Activated naive CD4-positive, alpha-beta T cell treated with anti-CD3 and anti-CD28 coated beads for 36 hours (primary cell): ENCODE measurements around the gene PPIE. TPM values are rescaled to one million over a fixed set of nuclear protein-coding genes. Genes with fewer than 3 reads are reported as not detected.

Experiments
- CTCF ChIA-PET: fragments of 350-600 bp; sonication (Branson Sonifier 250); formaldehyde crosslinking; loops from one replicate; lab custom pipeline; 2021; ENCODE audit warnings: antibody characterized with exemption; lab: Charles Lee
- DNase-seq: peaks from one replicate; pipeline ENCODE4 v3.0.0-alpha.2; 2020
- H3K27ac Mint-ChIP-seq: one replicate; pipeline ENCODE4 v1.8.0; 2021; ENCODE audit warnings: mild to moderate bottlenecking, mixed read lengths
- H3K27me3 Mint-ChIP-seq: one replicate; pipeline ENCODE4 v1.8.0; 2021; ENCODE audit warnings: low read depth, mixed read lengths
- H3K36me3 Mint-ChIP-seq: one replicate; pipeline ENCODE4 v1.8.0; 2021; ENCODE audit warnings: low read depth, mixed read lengths
- H3K4me1 Mint-ChIP-seq: one replicate; pipeline ENCODE4 v1.8.0; 2021; ENCODE audit warnings: low read depth, mixed read lengths
- H3K4me3 Mint-ChIP-seq: one replicate; pipeline ENCODE4 v1.8.0; 2021; ENCODE audit warnings: mild to moderate bottlenecking, moderate library complexity, mixed read lengths
- H3K9me3 Mint-ChIP-seq: one replicate; pipeline ENCODE4 v1.8.0; 2021; ENCODE audit warnings: mixed read lengths
- intact Hi-C: fragments of 100-400 bp; cut with micrococcal nuclease; formaldehyde crosslinking; loops from one replicate; pipeline ENCODE4 v1.15.1; 2023
- total RNA-seq, 2 experiments: library from RNA; stranded (reverse); gene quantifications; one replicate each; pipeline ENCODE4 v1.2.3, GENCODE V29; 2021

The PPIE gene
- total RNA-seq, 2 experiments from 2014 or later = 73.8 to 75.6 TPM

- H3K4me3 Mint-ChIP-seq = no peak overlapping the region
- no peaks in the 10 kb centered on the region for H3K36me3 Mint-ChIP-seq
- peaks cover 9% of the 10 kb centered on the region for H3K4me1 Mint-ChIP-seq
- H3K27me3 Mint-ChIP-seq = peaks cover 3% of the 10 kb centered on the region
- intact Hi-C loops = no loop called here
- H3K27ac Mint-ChIP-seq = no peak overlapping the region
- DNase-seq = no peak
- CTCF ChIA-PET = interaction anchor here (0.6 to 1.6 kb wide), 3 partner anchors 20 to 41 kb away, joined by 3 to 4 read pairs (median 4); partner anchors contain the start of gene NT5C1A
- no peaks in the 10 kb centered on the region for H3K9me3 Mint-ChIP-seq
These were observed 39.3 kb upstream of the PPIE start for GRCh38 chr1:39699419-39699818.

- H3K27ac Mint-ChIP-seq = no peak overlapping the region
These were observed 38.3 kb upstream of the PPIE start for GRCh38 chr1:39700348-39700747.

GRCh38 chr1:39701049-39701439 lies 37.6 kb upstream of the PPIE start:
- DNase-seq = no peak
- Mint-ChIP-seq H3K27me3 (peaks cover 3% of the 10 kb centered on the region), H3K27ac (no peak overlapping the region), H3K4me1 (no peaks in the 10 kb centered on the region), H3K4me3 (no peak overlapping the region), H3K36me3 (no peaks in the 10 kb centered on the region), H3K9me3 (no peaks in the 10 kb centered on the region)
- intact Hi-C loops = no loop called here
- CTCF ChIA-PET = interaction anchor here (0.7 to 1.6 kb wide), 4 partner anchors 43 to 98 kb away, joined by 3 to 4 read pairs (median 3); no protein-coding TSS in a partner anchor

More at GRCh38 chr1:39700348-39700747, 38.3 kb upstream of the PPIE start:
- DNase-seq = no peak
- no peaks in the 10 kb centered on the region for H3K4me1 Mint-ChIP-seq
- CTCF ChIA-PET = interaction anchor here (1.6 kb wide), 1 partner anchor 42 kb away, joined by 4 read pairs; no protein-coding TSS in a partner anchor
- H3K9me3 Mint-ChIP-seq = no peaks in the 10 kb centered on the region
- peaks cover 3% of the 10 kb centered on the region for H3K27me3 Mint-ChIP-seq
- intact Hi-C loops = no loop called here
- no peak overlapping the region for H3K4me3 Mint-ChIP-seq
- no peaks in the 10 kb centered on the region for H3K36me3 Mint-ChIP-seq

GRCh38 chr1:39704757-39705156 lies 33.9 kb upstream of the PPIE start:
- no peaks in the 10 kb centered on the region for H3K4me1 Mint-ChIP-seq
- no peaks in the 10 kb centered on the region for H3K9me3 Mint-ChIP-seq
- intact Hi-C loops = no loop called here
- DNase-seq = no peak
- no peaks in the 10 kb centered on the region for H3K36me3 Mint-ChIP-seq
- no peak overlapping the region for H3K27ac Mint-ChIP-seq
- H3K27me3 Mint-ChIP-seq = peaks cover 3% of the 10 kb centered on the region
- no peak overlapping the region for H3K4me3 Mint-ChIP-seq
- CTCF ChIA-PET = interaction anchor here (2.4 kb wide), 1 partner anchor 98 kb away, joined by 7 read pairs; no protein-coding TSS in a partner anchor

GRCh38 chr1:39707506-39707905 lies 31.2 kb upstream of the PPIE start:
- Mint-ChIP-seq H3K4me3 (no peak overlapping the region), H3K27me3 (peaks cover 3% of the 10 kb centered on the region), H3K4me1 (no peaks in the 10 kb centered on the region), H3K27ac (no peak overlapping the region), H3K9me3 (no peaks in the 10 kb centered on the region), H3K36me3 (no peaks in the 10 kb centered on the region)
- intact Hi-C loops = no loop called here
- DNase-seq = no peak
- CTCF ChIA-PET = no interaction called here

GRCh38 chr1:39711104-39711965 lies 27.3 kb upstream of the PPIE start:
- no peaks in the 10 kb centered on the region for H3K9me3 Mint-ChIP-seq
- no peak overlapping the region for H3K4me3 Mint-ChIP-seq
- intact Hi-C loops = no loop called here

GRCh38 chr1:39711966-39712340 lies 26.7 kb upstream of the PPIE start:
- H3K4me3 Mint-ChIP-seq = no peak overlapping the region
- intact Hi-C loops = no loop called here
- no peaks in the 10 kb centered on the region for H3K36me3 Mint-ChIP-seq
- DNase-seq = no peak
- H3K9me3 Mint-ChIP-seq = no peaks in the 10 kb centered on the region
- no peak overlapping the region for H3K27ac Mint-ChIP-seq
- no peaks in the 10 kb centered on the region for H3K4me1 Mint-ChIP-seq
- CTCF ChIA-PET = interaction anchor here (0.7 kb wide), 1 partner anchor 10 kb away, joined by 4 read pairs; no protein-coding TSS in a partner anchor
- H3K27me3 Mint-ChIP-seq = peaks cover 24% of the 10 kb centered on the region

More at GRCh38 chr1:39711104-39711965, 27.3 kb upstream of the PPIE start:
- Mint-ChIP-seq H3K27ac (no peak overlapping the region), H3K4me1 (no peaks in the 10 kb centered on the region), H3K27me3 (peaks cover 17% of the 10 kb centered on the region), H3K36me3 (no peaks in the 10 kb centered on the region)
- CTCF ChIA-PET = interaction anchor here (0.7 to 1.0 kb wide), 2 partner anchors 10 to 99 kb away, joined by 3 to 4 read pairs; no protein-coding TSS in a partner anchor
- no peak for DNase-seq

- Mint-ChIP-seq H3K36me3 (no peaks in the 10 kb centered on the region), H3K9me3 (no peaks in the 10 kb centered on the region), H3K27me3 (peaks cover 36% of the 10 kb centered on the region), H3K4me1 (no peaks in the 10 kb centered on the region), H3K4me3 (no peak overlapping the region), H3K27ac (no peak overlapping the region)
- CTCF ChIA-PET = interaction anchor here (0.8 to 1.8 kb wide), 3 partner anchors 41 to 107 kb away, joined by 3 to 7 read pairs (median 3); no protein-coding TSS in a partner anchor
- no peak for DNase-seq
- intact Hi-C loops = no loop called here
These were observed 25.1 kb upstream of the PPIE start for GRCh38 chr1:39713557-39713956.

- intact Hi-C loops = no loop called here
- DNase-seq = no peak
- no peak overlapping the region for H3K4me3 Mint-ChIP-seq
- peaks cover 39% of the 10 kb centered on the region for H3K27me3 Mint-ChIP-seq
- no peaks in the 10 kb centered on the region for H3K36me3 Mint-ChIP-seq
- CTCF ChIA-PET = no interaction called here
- no peaks in the 10 kb centered on the region for H3K4me1 Mint-ChIP-seq
- no peak overlapping the region for H3K27ac Mint-ChIP-seq
- H3K9me3 Mint-ChIP-seq = no peaks in the 10 kb centered on the region
These were observed 20.9 kb upstream of the PPIE start for GRCh38 chr1:39717809-39718208.

GRCh38 chr1:39720094-39720999 lies 18.3 kb upstream of the PPIE start:
- Mint-ChIP-seq H3K36me3 (no peaks in the 10 kb centered on the region), H3K9me3 (no peaks in the 10 kb centered on the region), H3K27ac (no peak overlapping the region), H3K4me1 (no peaks in the 10 kb centered on the region), H3K4me3 (no peak overlapping the region), H3K27me3 (peaks cover 36% of the 10 kb centered on the region)
- intact Hi-C loops = loop anchor here (1.0 to 10.0 kb wide), 5 partner anchors 48 to 616 kb away; partner anchors contain the start of gene NT5C1A
- CTCF ChIA-PET = interaction anchor here (0.6 to 3.3 kb wide), 20 partner anchors 18 to 1700 kb away, joined by 3 to 16 read pairs (median 4); partner anchors contain the start of genes NT5C1A and PPIE
- no peak for DNase-seq

GRCh38 chr1:39721664-39722063 lies 17.0 kb upstream of the PPIE start:
- intact Hi-C loops = loop anchor here (10.0 kb wide), 2 partner anchors 317 to 617 kb away; no protein-coding TSS in a partner anchor
- DNase-seq = no peak
- Mint-ChIP-seq H3K9me3 (no peaks in the 10 kb centered on the region), H3K27ac (no peak overlapping the region), H3K36me3 (no peaks in the 10 kb centered on the region), H3K27me3 (peaks cover 31% of the 10 kb centered on the region), H3K4me1 (peaks cover under 1% of the 10 kb centered on the region), H3K4me3 (no peak overlapping the region)
- CTCF ChIA-PET = interaction anchor here (3.0 to 3.3 kb wide), 2 partner anchors 49 to 116 kb away, joined by 11 to 12 read pairs; partner anchors contain the start of gene NT5C1A
